Measurements from ENCODE around the gene LPIN3.

Gene LPIN3

GRCh38 chr20:41391587-41392001, 51.0 kb downstream of the LPIN3 start:
- Histone ChIP-seq H3K4me3 (ENCODE audit: low read depth, low read length) (no peak overlapping the region), H3K9me3 (ENCODE audit: severe bottlenecking) (peaks cover 2% of the 10 kb centered on the region), H3K27ac (no peak overlapping the region), H3K36me3 (no peaks in the 10 kb centered on the region), H3K27me3 (ENCODE audit: insufficient read depth, low read depth, severe bottlenecking) (no peaks in the 10 kb centered on the region)
- no peak for DNase-seq
- TF ChIP-seq CTCF (IDR thresholded peaks at IDR 0.05; ENCODE audit: low read depth, low read length), result no peak

- TF ChIP-seq CTCF (IDR thresholded peaks at IDR 0.05; ENCODE audit: low read depth, low read length), result no peak
- H3K36me3 ChIP-seq, result no peaks in the 10 kb centered on the region
- no peak overlapping the region for H3K27ac ChIP-seq
- no peak for DNase-seq
- H3K4me3 ChIP-seq (ENCODE audit: low read depth, low read length), result no peak overlapping the region
- no peaks in the 10 kb centered on the region for H3K27me3 ChIP-seq (ENCODE audit: insufficient read depth, low read depth, severe bottlenecking)
- H3K9me3 ChIP-seq (ENCODE audit: severe bottlenecking), result peaks cover 2% of the 10 kb centered on the region
Observed at GRCh38 chr20:41392295-41392694, 51.7 kb downstream of the LPIN3 start.

GRCh38 chr20:41392871-41393704, 52.5 kb downstream of the LPIN3 start:
- no peak overlapping the region for H3K4me3 ChIP-seq (ENCODE audit: low read depth, low read length)
- DNase-seq, result no peak
- H3K36me3 ChIP-seq, result no peaks in the 10 kb centered on the region
- H3K9me3 ChIP-seq (ENCODE audit: severe bottlenecking), result peaks cover 2% of the 10 kb centered on the region
- no peak for TF ChIP-seq CTCF (IDR thresholded peaks at IDR 0.05; ENCODE audit: low read depth, low read length)
- no peaks in the 10 kb centered on the region for H3K27me3 ChIP-seq (ENCODE audit: insufficient read depth, low read depth, severe bottlenecking)
- no peak overlapping the region for H3K27ac ChIP-seq

- DNase-seq, result no peak
- Histone ChIP-seq H3K27me3 (ENCODE audit: insufficient read depth, low read depth, severe bottlenecking) (no peaks in the 10 kb centered on the region), H3K4me3 (ENCODE audit: low read depth, low read length) (no peak overlapping the region), H3K36me3 (no peaks in the 10 kb centered on the region), H3K27ac (no peak overlapping the region), H3K9me3 (ENCODE audit: severe bottlenecking) (peaks cover 2% of the 10 kb centered on the region)
- TF ChIP-seq CTCF (IDR thresholded peaks at IDR 0.05; ENCODE audit: low read depth, low read length), result no peak
Observed at GRCh38 chr20:41393705-41394066, 53.1 kb downstream of the LPIN3 start.

GRCh38 chr20:41394081-41394480, 53.5 kb downstream of the LPIN3 start:
- Histone ChIP-seq H3K4me3 (ENCODE audit: low read depth, low read length) (no peak overlapping the region), H3K36me3 (no peaks in the 10 kb centered on the region), H3K9me3 (ENCODE audit: severe bottlenecking) (peaks cover 2% of the 10 kb centered on the region), H3K27ac (no peak overlapping the region), H3K27me3 (ENCODE audit: insufficient read depth, low read depth, severe bottlenecking) (no peaks in the 10 kb centered on the region)
- no peak for DNase-seq
- no peak for TF ChIP-seq CTCF (IDR thresholded peaks at IDR 0.05; ENCODE audit: low read depth, low read length)
